Liver (tissue), 3 donors: ENCODE measurements around the gene HBG1.

Experiments used
- ATF3 ChIP-seq: IDR thresholded peaks from 2 replicates; pipeline ENCODE4 v1.6.1; 2016; ENCODE audit warnings: antibody characterized with exemption
- CTCF ChIP-seq: fragments of 150-350 bp; IDR thresholded peaks from 2 replicates; pipeline ENCODE4 v1.5.1; 2017; ENCODE audit warnings: improper control_type of control experiment, low read depth, low read length; ENCODE audit not compliant: missing input control
- EGR1 ChIP-seq, 2 donors: IDR thresholded peaks; 2 replicates each; pipeline ENCODE4 v1.6.1; 2016 to 2018; ENCODE audit warnings: antibody characterized with exemption in 2 of 2, low read depth in 2 of 2
- FOXA1 ChIP-seq: IDR thresholded peaks from 2 replicates; pipeline ENCODE4 v1.6.1; 2016; ENCODE audit warnings: antibody characterized with exemption
- GABPA ChIP-seq, 2 donors: IDR thresholded peaks in 1 of 2; conservative IDR thresholded peaks in 1 of 2; 2 replicates each; pipeline ENCODE4 v1.6.1; 2016; ENCODE audit warnings: antibody characterized with exemption in 2 of 2, mild to moderate bottlenecking in 1 of 2, moderate library complexity in 1 of 2
- JUND ChIP-seq, 2 donors: IDR thresholded peaks; 2 replicates each; pipeline ENCODE4 v1.6.1; 2016; ENCODE audit warnings: antibody characterized with exemption in 2 of 2
- MAX ChIP-seq: IDR thresholded peaks from 2 replicates; pipeline ENCODE4 v1.6.1; 2016; ENCODE audit warnings: antibody characterized with exemption
- RAD21 ChIP-seq, 2 donors: IDR thresholded peaks; 2 replicates each; pipeline ENCODE4 v1.6.1; 2016; ENCODE audit warnings: antibody characterized with exemption in 2 of 2, mild to moderate bottlenecking in 2 of 2
- REST ChIP-seq: IDR thresholded peaks from 2 replicates; pipeline ENCODE4 v1.6.1; 2016; ENCODE audit warnings: antibody characterized with exemption, mild to moderate bottlenecking
- RXRA ChIP-seq, 2 donors: IDR thresholded peaks; 2 replicates each; pipeline ENCODE4 v1.6.1; 2017 to 2018; ENCODE audit warnings: antibody characterized with exemption in 2 of 2, mild to moderate bottlenecking in 1 of 2
- SP1 ChIP-seq: IDR thresholded peaks from 2 replicates; pipeline ENCODE4 v1.6.1; 2018; ENCODE audit warnings: antibody characterized with exemption, mild to moderate bottlenecking
- TAF1 ChIP-seq: conservative IDR thresholded peaks from 2 replicates; pipeline ENCODE4 v1.6.1; 2016; ENCODE audit warnings: antibody characterized with exemption, mild to moderate bottlenecking
- YY1 ChIP-seq: IDR thresholded peaks from 2 replicates; pipeline ENCODE4 v1.6.1; 2016; ENCODE audit warnings: antibody characterized with exemption, mild to moderate bottlenecking
- ZBTB33 ChIP-seq: IDR thresholded peaks from 2 replicates; pipeline ENCODE4 v1.6.1; 2016; ENCODE audit warnings: antibody characterized with exemption
- donor health status: healthy.
- donor health status: healthy.

- TF ChIP-seq CTCF (no peak), RXRA (IDR thresholded peaks at IDR 0.05) (no peak), ZBTB33 (no peak), MAX (no peak), YY1 (no peak), RAD21 (IDR thresholded peaks at IDR 0.05) (no peak), EGR1 (IDR thresholded peaks at IDR 0.05; ENCODE audit: low read depth in 2 of 2) (no peak), ATF3 (no peak), JUND (IDR thresholded peaks at IDR 0.05) (no peak), GABPA (IDR thresholded peaks at IDR 0.05 in 1 of 2, conservative IDR thresholded peaks at IDR 0.05 in 1 of 2) (no peak), SP1 (no peak), REST (no peak), TAF1 (no peak), FOXA1 (no peak)
These were observed 10.6 kb downstream of the HBG1 start for GRCh38 chr11:5239046-5239445.
